ENCODE measurements around the gene ZBTB42. TPM values are rescaled to one million over a fixed set of nuclear protein-coding genes. Genes with fewer than 3 reads are reported as not detected.

Gene ZBTB42
- total and polyA plus RNA-seq, 2 of the 13 experiments (the other 11 are each of a cell fraction or from before 2014, with no cell fraction given), result 2.8 to 4.2 TPM

GRCh38 chr14:104827177-104828055 is 26.5 kb downstream of the ZBTB42 start (continued):
- TF ChIP-seq ZNF678 (CRISPR knock-in tag; IDR thresholded peaks at IDR 0.05) (no peak), ZNF761 (CRISPR knock-in tag; conservative IDR thresholded peaks at IDR 0.05) (no peak), KDM1A (CRISPR knock-in tag; IDR thresholded peaks at IDR 0.05) (no peak), NFYC (CRISPR knock-in tag; IDR thresholded peaks at IDR 0.05) (peak; percentile 35; the same call in 1 of the 2 replicates), HNRNPLL (IDR thresholded peaks at IDR 0.05; ENCODE audit: low read depth, low read length, poor library complexity, severe bottlenecking) (peak; percentile 36), ZFY (CRISPR knock-in tag; IDR thresholded peaks at IDR 0.05) (peak; percentile 27; the same call in 1 of the 2 replicates), ZSCAN31 (CRISPR knock-in tag; IDR thresholded peaks at IDR 0.05; ENCODE audit: low read depth) (0 out of 2 replicates have a peak, but pooled peaks have one; percentile 51), MAZ (IDR thresholded peaks at IDR 0.05; ENCODE audit: borderline replicate concordance, low read depth, low read length) (no peak), MAZ (CRISPR knock-in tag; IDR thresholded peaks at IDR 0.05; ENCODE audit: low read depth) (peak; percentile 59; the same call in 1 of the 2 replicates), DNMT1 (CRISPR knock-in tag; IDR thresholded peaks at IDR 0.05) (no peak), TRAFD1 (CRISPR knock-in tag; IDR thresholded peaks at IDR 0.05; ENCODE audit: borderline replicate concordance) (no peak), RXRB (CRISPR knock-in tag; IDR thresholded peaks at IDR 0.05; ENCODE audit: borderline replicate concordance) (0 out of 2 replicates have a peak, but pooled peaks have one; percentile 8), TOE1 (CRISPR knock-in tag; IDR thresholded peaks at IDR 0.05) (no peak), RERE (CRISPR knock-in tag; IDR thresholded peaks at IDR 0.05; ENCODE audit: low read depth) (no peak), ZNF704 (CRISPR knock-in tag; IDR thresholded peaks at IDR 0.05; ENCODE audit: borderline replicate concordance) (0 out of 2 replicates have a peak, but pooled peaks have one; percentile 28), ZNF160 (CRISPR knock-in tag; IDR thresholded peaks at IDR 0.05) (no peak), ZSCAN21 (CRISPR knock-in tag; IDR thresholded peaks at IDR 0.05; ENCODE audit: borderline replicate concordance) (peak; percentile 87; the same call in 1 of the 2 replicates), ZNF276 (CRISPR knock-in tag; IDR thresholded peaks at IDR 0.05; ENCODE audit: low read depth) (no peak)

Data from HepG2 (cell line).